ENCODE data around the gene EEF1B2. TPM values are rescaled to one million over a fixed set of nuclear protein-coding genes. Genes with fewer than 3 reads are reported as not detected.

Gene EEF1B2
- total RNA-seq, 2 experiments from 2014 or later: 1,109 to 1,132 TPM

Other genes with a start within 250 kb of the EEF1B2 start
- gene INO80D, start 73.7 kb upstream of the EEF1B2 start, total RNA-seq: 10 to 100 TPM; 45.3 to 48.9 TPM
- gene NDUFS1, start 451 bp upstream of the EEF1B2 start, total RNA-seq: 10 to 100 TPM; 33.4 to 34.3 TPM
- 10 to 100 TPM; 28.7 to 29.7 TPM for gene ZDBF2, start 114.8 kb downstream of the EEF1B2 start, total RNA-seq